IMR-90 (cell line): ENCODE measurements around the gene ZBTB24. TPM values are rescaled to one million over a fixed set of nuclear protein-coding genes. Genes with fewer than 3 reads are reported as not detected.

Experiments
- ATAC-seq: fragments of 200-7000 bp; cut with Tn5 transposase; 2 replicates; pipeline ENCODE4 v1.9.1; 2020; ENCODE audit warnings: low read depth, mild to moderate bottlenecking, moderate library complexity
- BruUV-seq: library from RNA; stranded (reverse); fragments of 400-500 nt; replicated peaks from 2 replicates; lab custom pipeline; 2021; lab: Mats Ljungman, UMichigan
- CTCF ChIA-PET: fragments of 300-600 bp; formaldehyde crosslinking; extraction: SDS; loops from one replicate; lab custom pipeline; 2021; ENCODE audit warnings: antibody characterized with exemption; lab: Yijun Ruan, JAX
- POLR2A ChIA-PET: fragments of 300-600 bp; sonication (Branson Sonifier 250); formaldehyde crosslinking; loops from one replicate; lab custom pipeline; 2022; ENCODE audit warnings: antibody characterized with exemption; ENCODE audit not compliant: unreplicated experiment; lab: Charles Lee
- DNase-seq: peaks from one replicate; pipeline ENCODE4 v3.0.0; 2013
- H2AFZ ChIP-seq: replicated peaks from 2 replicates; pipeline ENCODE3; 2013; ENCODE audit warnings: low read length, mild to moderate bottlenecking; ENCODE audit not compliant: poor library complexity
- H2AK5ac ChIP-seq: 2 replicates; pipeline ENCODE4 v1.6.1; 2013; ENCODE audit warnings: low read depth, low read length, inconsistent platforms
- H2AK9ac ChIP-seq: replicated peaks from 2 replicates; pipeline ENCODE3; 2013; ENCODE audit warnings: mild to moderate bottlenecking, low read depth, low read length, moderate library complexity; ENCODE audit not compliant: poor library complexity
- H2BK120ac ChIP-seq: 2 replicates; pipeline ENCODE4 v1.6.1; 2013; ENCODE audit warnings: low read depth, low read length, inconsistent platforms
- H2BK15ac ChIP-seq: 3 replicates; pipeline ENCODE4 v1.6.1; 2013; ENCODE audit warnings: low read depth, low read length, inconsistent platforms
- H2BK20ac ChIP-seq: 2 replicates; pipeline ENCODE4 v1.6.1; 2013; ENCODE audit warnings: low read depth, mild to moderate bottlenecking, inconsistent platforms, low read length, moderate library complexity
- H2BK5ac ChIP-seq: 2 replicates; pipeline ENCODE4 v1.6.1; 2013; ENCODE audit warnings: mild to moderate bottlenecking, low read depth, low read length, inconsistent platforms; ENCODE audit not compliant: poor library complexity, severe bottlenecking
- H3K14ac ChIP-seq: replicated peaks from 2 replicates; pipeline ENCODE4 v1.6.1; 2013; ENCODE audit warnings: low read depth, low read length, inconsistent platforms
- H3K18ac ChIP-seq: 2 replicates; pipeline ENCODE4 v1.6.1; 2013; ENCODE audit warnings: low read depth, low read length, control low read depth
- H3K23ac ChIP-seq: 2 replicates; pipeline ENCODE4 v1.6.1; 2013; ENCODE audit warnings: low read depth, low read length, inconsistent platforms
- H3K27ac ChIP-seq: 2 replicates; pipeline ENCODE4 v1.5.1; 2013; ENCODE audit warnings: mild to moderate bottlenecking, control low read depth, low read length; ENCODE audit not compliant: insufficient read depth
- H3K27me3 ChIP-seq: 2 replicates; pipeline ENCODE4 v1.6.1; 2013; ENCODE audit warnings: low read length; ENCODE audit not compliant: control insufficient read depth, insufficient read depth
- H3K36me3 ChIP-seq: 2 replicates; pipeline ENCODE4 v1.6.1; 2013; ENCODE audit warnings: low read length, mixed read lengths; ENCODE audit not compliant: control insufficient read depth, insufficient read depth
- H3K4ac ChIP-seq: 2 replicates; pipeline ENCODE4 v1.6.1; 2013; ENCODE audit warnings: low read depth, low read length, inconsistent platforms
- H3K4me1 ChIP-seq: 2 replicates; pipeline ENCODE4 v1.6.1; 2013; ENCODE audit warnings: low read length, mixed read lengths; ENCODE audit not compliant: control insufficient read depth, insufficient read depth
- H3K4me2 ChIP-seq: 2 replicates; pipeline ENCODE4 v1.6.1; 2013; ENCODE audit warnings: low read depth, mild to moderate bottlenecking, control low read depth, low read length, moderate library complexity
- H3K4me3 ChIP-seq: 2 replicates; pipeline ENCODE4 v1.5.1; 2013; ENCODE audit warnings: low read depth, mild to moderate bottlenecking, control low read depth, low read length, moderate library complexity; ENCODE audit not compliant: insufficient read depth
- H3K56ac ChIP-seq: 2 replicates; pipeline ENCODE4 v1.6.1; 2013; ENCODE audit warnings: low read length, inconsistent platforms; ENCODE audit not compliant: insufficient read depth; ENCODE audit errors: extremely low read depth
- H3K79me1 ChIP-seq, 2 experiments: 2 replicates each; pipeline ENCODE4 v1.6.1; 2013; ENCODE audit warnings: low read length in 2 of 2, inconsistent platforms in 1 of 2, low read depth in 1 of 2
- H3K9ac ChIP-seq: 2 replicates; pipeline ENCODE4 v1.6.1; 2013; ENCODE audit warnings: low read depth, low read length, control low read depth
- H3K9me1 ChIP-seq: 2 replicates; pipeline ENCODE4 v1.6.1; 2013; ENCODE audit warnings: low read length, inconsistent platforms; ENCODE audit not compliant: insufficient read depth
- H3K9me3 ChIP-seq: 2 replicates; pipeline ENCODE4 v1.6.1; 2013; ENCODE audit warnings: low read length; ENCODE audit not compliant: control insufficient read depth, insufficient read depth
- H4K20me1 ChIP-seq: 2 replicates; pipeline ENCODE4 v1.6.1; 2013; ENCODE audit warnings: low read length, inconsistent platforms; ENCODE audit not compliant: insufficient read depth
- H4K5ac ChIP-seq: 2 replicates; pipeline ENCODE4 v1.6.1; 2013; ENCODE audit warnings: mild to moderate bottlenecking, low read depth, low read length, control low read depth
- H4K8ac ChIP-seq, 2 experiments: 2 replicates each; pipeline ENCODE4 v1.6.1; 2013; ENCODE audit warnings: low read depth in 2 of 2, low read length in 2 of 2, control low read depth in 1 of 2, inconsistent platforms in 1 of 2
- H4K91ac ChIP-seq: 2 replicates; pipeline ENCODE4 v1.6.1; 2013; ENCODE audit warnings: low read depth, low read length, inconsistent platforms; ENCODE audit not compliant: insufficient read depth
- BHLHE40 ChIP-seq: fragments of 150-350 bp; IDR thresholded peaks from 2 replicates; pipeline ENCODE4 v1.6.1; 2016; ENCODE audit warnings: mild to moderate bottlenecking, low read depth, low read length
- CEBPB ChIP-seq: IDR thresholded peaks from 2 replicates; pipeline ENCODE4 v1.6.1; 2012; ENCODE audit warnings: low read depth, low read length, improper control_type of control experiment
- CHD1 ChIP-seq: IDR thresholded peaks from 2 replicates; pipeline ENCODE4 v1.6.1; 2012; ENCODE audit warnings: low read depth, low read length, improper control_type of control experiment
- CTCF ChIP-seq: conservative IDR thresholded peaks from 2 replicates; pipeline ENCODE4 v1.5.1; 2012; ENCODE audit warnings: mild to moderate bottlenecking, low read depth, low read length, improper control_type of control experiment
- ELK1 ChIP-seq: fragments of 150-350 bp; IDR thresholded peaks from 2 replicates; pipeline ENCODE4 v1.6.1; 2016; ENCODE audit warnings: low read depth, mild to moderate bottlenecking, low read length, moderate library complexity, borderline replicate concordance
- FOS ChIP-seq: fragments of 150-350 bp; IDR thresholded peaks from 2 replicates; pipeline ENCODE4 v1.6.1; 2016; ENCODE audit warnings: low read depth, low read length
- MAFK ChIP-seq: IDR thresholded peaks from 2 replicates; pipeline ENCODE4 v1.6.1; 2012; ENCODE audit warnings: low read depth, low read length, improper control_type of control experiment
- MAZ ChIP-seq: IDR thresholded peaks from 2 replicates; pipeline ENCODE4 v1.6.1; 2012; ENCODE audit warnings: low read depth, mild to moderate bottlenecking, low read length, improper control_type of control experiment, moderate library complexity, borderline replicate concordance
- MXI1 ChIP-seq: IDR thresholded peaks from 2 replicates; pipeline ENCODE4 v1.6.1; 2012; ENCODE audit warnings: low read depth, mild to moderate bottlenecking, low read length, moderate library complexity, borderline replicate concordance
- NFE2L2 ChIP-seq: fragments of 150-350 bp; IDR thresholded peaks from 2 replicates; pipeline ENCODE4 v1.6.1; 2016; ENCODE audit warnings: low read depth, mild to moderate bottlenecking, low read length
- POLR2A ChIP-seq: IDR thresholded peaks from 2 replicates; pipeline ENCODE4 v1.6.1; 2012; ENCODE audit warnings: mild to moderate bottlenecking, low read depth, low read length
- RAD21 ChIP-seq: IDR thresholded peaks from 2 replicates; pipeline ENCODE4 v1.6.1; 2012; ENCODE audit warnings: low read length, improper control_type of control experiment
- RCOR1 ChIP-seq: IDR thresholded peaks from 2 replicates; pipeline ENCODE4 v1.6.1; 2012; ENCODE audit warnings: mild to moderate bottlenecking, low read length, improper control_type of control experiment; ENCODE audit not compliant: insufficient replicate concordance
- RFX5 ChIP-seq: IDR thresholded peaks from 2 replicates; pipeline ENCODE4 v1.8.0; 2012; ENCODE audit warnings: low read depth, mild to moderate bottlenecking, low read length, moderate library complexity
- SMC3 ChIP-seq: fragments of 150-350 bp; IDR thresholded peaks from 2 replicates; pipeline ENCODE4 v1.6.1; 2016; ENCODE audit warnings: low read depth, mild to moderate bottlenecking, antibody characterized with exemption, low read length, moderate library complexity
- USF2 ChIP-seq: fragments of 150-350 bp; IDR thresholded peaks from 2 replicates; pipeline ENCODE4 v1.6.1; 2017; ENCODE audit warnings: mild to moderate bottlenecking, antibody characterized with exemption, low read length, low read depth
- WGBS, 2 experiments: methylation state at CpG; one replicate each; pipeline versions ENCODE4 v1.1.5 to v1.1.7; 2013; ENCODE audit warnings: missing lambda C conversion rate in 2 of 2; ENCODE audit not compliant: insufficient read length in 1 of 2; ENCODE audit errors: extremely low coverage in 2 of 2; 5-methylcytosine and 5-hydroxymethylcytosine counted together
- dilution Hi-C: fragments of 300-500 bp; cut with HindIII; formaldehyde crosslinking; loops from one replicate; pipeline ENCODE4 v1.14.3; 2018; ENCODE audit warnings: low sequenced_read_pairs; ENCODE audit not compliant: unreplicated experiment
- in situ Hi-C: fragments of 300-500 bp; cut with MboI; formaldehyde crosslinking; loops from 3 replicates; pipeline ENCODE4 v1.14.3; 2019; ENCODE audit warnings: low sequenced_read_pairs, inconsistent platforms, mixed read lengths
- intact Hi-C: fragments of 100-400 bp; cut with micrococcal nuclease; formaldehyde crosslinking; loops from 2 replicates; pipeline ENCODE4 v1.10.0; 2022
- polyA plus RNA-seq, 3 experiments: library from polyadenylated mRNA; depleted of rRNA; stranded (reverse); fragments of >200 nt; gene quantifications; 2 replicates each; pipeline ENCODE4 v1.2.3, GENCODE V29; 2012; ENCODE audit warnings: low replicate concordance in 1 of 3
- total RNA-seq: library from RNA; depleted of rRNA; stranded (reverse); fragments of >200 nt; gene quantifications from 2 replicates; pipeline ENCODE4 v1.2.3, GENCODE V29; 2012

Gene ZBTB24
- total and polyA plus RNA-seq, 2 of the 4 experiments (the other 2 are of a cell fraction) = 2.3 to 7.9 TPM

GRCh38 chr6:109514946-109515345 is 31.9 kb upstream of the ZBTB24 start:
- no peak overlapping the region for H2BK5ac ChIP-seq
- no peak overlapping the region for H4K5ac ChIP-seq
- no peak overlapping the region for H3K4ac ChIP-seq
- no peak overlapping the region for H2AK9ac ChIP-seq
- no peaks in the 10 kb centered on the region for H3K79me1 ChIP-seq
- H2BK20ac ChIP-seq = no peak overlapping the region
- TF ChIP-seq SMC3 = no peak
- TF ChIP-seq RAD21 = no peak
- no peak for TF ChIP-seq MAFK
- no peak for TF ChIP-seq MAZ
- no peak for TF ChIP-seq ELK1
- no peak for TF ChIP-seq USF2
- TF ChIP-seq RCOR1 = no peak
- no peak for TF ChIP-seq NFE2L2
- TF ChIP-seq BHLHE40 = no peak
- TF ChIP-seq RFX5 = no peak
- no peak for TF ChIP-seq CEBPB
- TF ChIP-seq FOS = no peak
- TF ChIP-seq MXI1 = no peak
- TF ChIP-seq POLR2A = no peak
- TF ChIP-seq CTCF = no peak
- no peak for TF ChIP-seq CHD1
- CTCF ChIA-PET = no interaction called here
- intact Hi-C loops = no loop called here
- H3K9me1 ChIP-seq = peaks cover 3% of the 10 kb centered on the region; the same call in 1 of the 2 replicates
- no peak overlapping the region for H3K18ac ChIP-seq
- H2AFZ ChIP-seq = no peak overlapping the region
- H3K9ac ChIP-seq = no peak overlapping the region
- in situ Hi-C loops = no loop called here
- no peaks in the 10 kb centered on the region; the same call in 1 of the 2 replicates for H3K9me3 ChIP-seq
- H4K8ac ChIP-seq = no peak overlapping the region
- DNase-seq = no peak
- no peaks in the 10 kb centered on the region for H4K20me1 ChIP-seq
- BruUV-seq = no TSS peak
- H4K91ac ChIP-seq = no peak overlapping the region
- H2BK15ac ChIP-seq = no peak overlapping the region
- peaks cover 2% of the 10 kb centered on the region; the same call in 1 of the 2 replicates for H3K27me3 ChIP-seq
- POLR2A ChIA-PET = no interaction called here
- peaks cover 2% of the 10 kb centered on the region; the same call in 1 of the 2 replicates for H3K4me1 ChIP-seq
- no peak for ATAC-seq
- no peak overlapping the region for H3K4me3 ChIP-seq
- H3K14ac ChIP-seq = no peak overlapping the region
- no peak overlapping the region for H2AK5ac ChIP-seq
- no peak overlapping the region for H3K56ac ChIP-seq
- no CpG with 5 or more reads among the region's 3 CpGs for WGBS, 2 experiments
- H3K23ac ChIP-seq = no peak overlapping the region; the same call in 1 of the 2 replicates
- no peak overlapping the region for H3K27ac ChIP-seq
- no peaks in the 10 kb centered on the region for H3K36me3 ChIP-seq
- dilution Hi-C loops = no loop called here
- H3K4me2 ChIP-seq = no peak overlapping the region
- no peak overlapping the region for H2BK120ac ChIP-seq
